ENCODE measurements around the gene MPZL3.
A peak's percentile ranks its signal among the peaks of the same experiment; 100 is the strongest.

The MPZL3 gene

DNA sequence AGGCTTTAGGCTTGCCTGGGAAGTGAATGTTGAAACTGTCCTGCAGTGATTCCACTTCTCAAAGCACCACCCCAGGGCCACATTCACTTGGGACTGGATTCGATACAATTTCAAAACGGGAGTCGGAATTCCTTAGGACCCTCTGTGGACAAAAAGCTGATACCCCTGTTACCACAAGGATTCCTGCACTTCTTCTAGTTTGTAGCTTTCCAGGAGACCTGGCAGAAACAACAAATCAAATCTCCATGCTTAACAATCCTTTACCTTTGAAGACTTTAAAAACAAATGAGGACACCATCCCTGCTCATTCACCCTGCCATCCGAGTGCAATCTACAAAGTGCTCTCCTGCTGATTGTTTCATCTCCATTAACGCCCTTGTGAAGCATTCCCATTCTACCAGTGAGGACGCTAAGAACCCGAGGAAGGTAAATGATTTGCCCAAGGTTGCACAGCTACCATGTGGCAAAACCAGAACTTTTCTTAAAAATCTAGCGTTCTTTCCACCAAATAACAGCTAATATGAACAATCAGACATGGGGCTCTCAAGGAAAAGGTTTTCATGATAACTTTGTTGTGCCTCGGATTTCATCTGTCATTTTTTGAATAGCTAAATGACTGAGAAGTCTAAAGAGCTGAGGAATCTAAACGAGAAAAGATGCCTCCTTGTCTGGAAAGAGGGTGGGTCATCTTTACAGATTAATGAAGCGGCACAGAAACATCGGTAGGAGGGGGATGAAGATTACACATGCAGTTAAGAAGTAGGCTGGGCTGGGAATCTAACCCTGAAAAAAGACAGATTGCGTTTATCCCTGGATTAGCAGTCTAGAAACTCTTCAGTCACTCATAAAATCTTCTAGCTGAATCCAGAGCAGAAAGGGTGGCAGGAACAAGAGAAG is 12.7 kb upstream of the MPZL3 start:
- DNase-seq, result no peak

DNA sequence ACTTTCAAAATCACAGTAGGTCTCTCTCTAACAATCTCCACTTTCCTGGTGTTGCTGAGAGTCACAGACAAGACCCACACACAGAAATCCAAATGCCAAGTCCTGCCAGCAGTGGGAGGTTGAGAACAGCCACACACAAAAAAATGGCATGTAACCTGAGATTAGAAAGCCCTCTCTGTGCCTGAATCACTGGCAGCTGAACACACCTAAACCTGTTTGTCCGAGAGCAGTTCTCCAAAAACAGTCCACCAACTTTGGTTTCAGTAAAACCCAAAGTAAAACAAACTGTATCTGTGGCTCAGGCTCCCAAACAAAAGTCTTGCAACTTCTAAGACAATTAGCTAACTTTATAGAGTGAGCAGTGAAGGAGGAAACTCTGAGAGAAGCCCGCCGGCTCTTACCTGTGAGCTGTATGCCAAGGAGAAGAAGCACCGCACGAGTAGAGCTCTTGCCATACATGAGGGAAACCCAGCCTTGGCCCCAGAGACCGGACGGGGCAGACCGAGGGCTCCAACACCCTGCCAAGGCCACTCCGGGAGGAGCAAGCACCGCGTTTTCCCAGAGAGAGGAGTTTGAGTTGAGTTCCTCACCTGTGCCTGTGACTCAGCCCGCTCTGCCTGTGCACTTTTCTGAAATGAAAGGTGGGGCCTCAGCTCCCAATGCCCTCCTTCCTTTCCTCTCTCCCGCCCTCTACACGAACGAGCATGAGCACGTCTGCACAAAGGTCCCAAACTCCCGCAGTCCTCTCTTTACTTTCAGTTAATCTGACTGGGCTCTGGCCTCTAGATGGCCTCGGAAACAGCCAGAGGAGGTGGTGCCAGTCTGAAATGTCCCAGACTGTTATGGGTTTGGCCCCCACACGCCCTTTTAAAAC is 11.8 kb upstream of the MPZL3 start, which contains the start of gene MPZL2:
TSS of gene MPZL2 (minus strand) at position 603 of the 874 bp plus-strand sequence. CDS start at position 459, 144 bp downstream.
- peak; percentile 46 for DNase-seq

DNA sequence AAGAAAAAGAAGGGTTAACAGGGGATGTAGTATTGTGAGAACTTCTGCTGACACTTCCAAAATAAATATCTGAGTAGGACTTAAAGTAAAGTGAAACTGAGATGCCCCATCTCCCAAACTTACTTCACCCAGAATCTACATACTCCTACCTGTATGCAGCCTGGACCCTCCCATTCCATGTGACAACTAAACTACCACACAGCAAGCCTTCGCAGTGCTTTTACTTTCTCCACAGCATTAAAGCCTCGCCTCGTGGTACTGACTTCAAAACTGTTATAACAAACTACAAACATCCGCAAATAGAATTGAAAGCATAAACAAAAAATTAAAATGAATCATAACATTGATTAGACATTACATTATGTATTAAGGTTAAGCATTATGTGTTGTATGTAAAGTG is 10.9 kb upstream of the MPZL3 start:
- DNase-seq, result no peak

DNA sequence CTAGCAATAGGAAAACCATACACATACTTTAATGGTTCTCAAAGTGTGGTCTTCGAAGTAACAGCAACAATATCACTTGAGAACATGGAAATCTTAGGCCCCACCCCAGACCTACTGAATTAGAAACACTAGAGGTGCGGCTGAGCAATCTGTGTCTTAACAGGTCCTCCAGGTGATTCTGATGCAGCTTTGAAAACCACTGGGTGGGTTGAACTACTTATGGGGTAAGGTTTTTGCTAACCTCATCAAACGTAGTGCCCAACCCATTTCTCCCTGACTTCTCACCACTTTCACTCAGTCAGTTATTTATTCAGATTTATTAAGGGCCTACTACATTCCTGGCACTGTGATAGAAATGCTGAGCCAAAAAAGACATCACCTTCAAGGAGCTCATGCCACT is 8.2 kb upstream of the MPZL3 start:
- no peak for DNase-seq

- DNase-seq, result no peak
These were observed 7.0 kb upstream of the MPZL3 start for GRCh38 chr11:118259138-118259537.

- DNase-seq, result no peak
These were observed 6.2 kb upstream of the MPZL3 start for GRCh38 chr11:118258410-118258809.

- no peak for DNase-seq
These were observed 523 bp upstream of the MPZL3 start for GRCh38 chr11:118252688-118253087.

- no peak for DNase-seq
These were observed 5.1 kb downstream of the MPZL3 start for GRCh38 chr11:118247041-118247440.

GRCh38 chr11:118245936-118246562 is 6.1 kb downstream of the MPZL3 start:
- DNase-seq, result no peak

DNA sequence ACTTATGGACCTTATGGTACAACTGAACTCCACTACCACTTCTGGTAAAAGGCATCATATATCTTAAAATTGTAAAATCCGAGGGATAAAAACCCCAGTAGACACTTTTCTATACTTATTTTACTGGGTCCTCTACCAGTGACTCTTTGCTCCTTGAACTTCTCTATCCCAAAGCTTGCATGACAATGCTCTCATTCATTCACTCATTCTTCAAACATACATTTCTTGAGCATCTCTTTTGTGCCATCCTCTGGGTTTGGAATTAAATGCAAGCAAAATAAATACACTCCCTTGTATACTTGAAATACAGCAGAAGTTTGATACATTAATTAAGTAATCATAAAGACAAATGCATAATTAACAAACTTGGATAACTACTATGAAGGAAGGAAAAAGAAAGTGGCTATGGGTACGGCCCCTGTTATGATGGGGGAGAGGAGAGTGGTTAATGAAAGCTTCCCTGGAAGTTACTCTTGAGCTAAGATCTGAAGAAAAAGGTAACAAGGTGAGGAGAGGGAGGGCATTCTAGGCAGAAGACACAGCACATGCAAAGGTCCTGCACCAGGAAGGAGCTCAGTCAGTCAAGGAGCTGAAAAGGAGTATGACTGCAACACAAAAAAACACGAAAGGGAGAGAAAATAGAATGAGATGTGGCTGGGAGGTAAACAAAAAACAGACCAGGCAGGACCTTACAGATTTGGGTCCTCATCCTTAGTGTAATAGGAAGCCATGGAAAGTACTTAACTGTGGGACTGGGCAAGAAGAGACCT is 8.0 kb downstream of the MPZL3 start:
- no peak for DNase-seq

GRCh38 chr11:118243161-118243560 is 9.0 kb downstream of the MPZL3 start:
- no peak for DNase-seq

GRCh38 chr11:118241764-118242098 is 10.4 kb downstream of the MPZL3 start:
- no peak for DNase-seq

DNA sequence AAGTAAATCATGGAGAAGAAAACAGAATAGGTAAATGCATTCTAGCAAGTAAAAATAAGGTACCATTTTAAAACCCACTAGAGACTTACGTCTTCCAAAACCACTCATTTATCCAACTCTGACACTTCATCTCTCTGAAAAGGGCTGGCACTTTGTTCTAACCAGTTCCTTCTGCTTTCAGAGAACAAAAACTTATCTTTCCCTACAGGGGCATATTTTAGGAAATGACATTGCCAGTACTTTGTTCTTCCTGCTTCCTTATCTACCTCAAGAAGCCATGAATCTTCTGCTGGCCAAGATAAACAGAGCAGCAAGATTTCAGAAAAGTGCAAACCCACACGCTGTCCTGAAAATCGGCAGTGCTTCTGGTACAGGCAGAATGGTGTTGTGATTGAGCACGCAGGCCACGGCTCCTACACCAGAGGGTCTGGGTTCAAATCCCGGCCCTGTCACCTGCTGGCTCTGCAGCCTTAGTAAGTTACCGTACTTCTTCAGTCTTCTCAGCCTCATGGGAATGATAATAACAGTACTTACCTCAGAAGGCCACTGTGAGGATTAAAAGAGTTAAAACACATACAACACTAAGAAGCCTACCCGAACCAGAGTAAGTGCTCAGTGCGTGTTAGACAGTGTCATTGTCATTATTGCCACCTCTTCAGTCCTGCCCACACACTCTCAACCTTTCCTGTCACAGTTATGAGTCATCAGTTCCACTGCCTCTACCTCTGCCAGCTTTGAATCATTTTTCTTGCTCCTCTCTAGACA is 11.0 kb downstream of the MPZL3 start:
- no peak for DNase-seq

- no peak for DNase-seq
These were observed 12.5 kb downstream of the MPZL3 start for GRCh38 chr11:118239509-118240205.

GRCh38 chr11:118238929-118239328 is 13.2 kb downstream of the MPZL3 start:
- no peak for DNase-seq

DNA sequence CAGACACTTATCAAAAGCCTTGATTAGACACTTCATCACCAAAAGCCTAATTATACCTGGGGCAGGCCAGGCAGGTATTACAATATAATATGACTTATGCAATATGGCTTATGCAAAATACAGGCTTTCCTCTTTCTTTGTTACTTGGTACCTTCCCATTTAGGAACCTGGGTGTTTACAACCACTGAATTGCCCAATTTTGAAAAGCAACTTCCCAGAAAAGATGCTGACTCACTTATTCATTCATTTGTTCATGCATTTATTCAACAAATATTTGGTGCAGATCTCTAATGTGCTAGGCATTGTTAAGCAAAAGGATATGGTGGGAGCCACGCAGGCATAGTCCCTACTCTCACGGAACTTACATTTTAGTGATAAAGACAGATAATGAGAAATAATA is 13.7 kb downstream of the MPZL3 start:
- DNase-seq, result no peak

GRCh38 chr11:118236170-118236569 is 16.0 kb downstream of the MPZL3 start:
- no peak for DNase-seq

DNA sequence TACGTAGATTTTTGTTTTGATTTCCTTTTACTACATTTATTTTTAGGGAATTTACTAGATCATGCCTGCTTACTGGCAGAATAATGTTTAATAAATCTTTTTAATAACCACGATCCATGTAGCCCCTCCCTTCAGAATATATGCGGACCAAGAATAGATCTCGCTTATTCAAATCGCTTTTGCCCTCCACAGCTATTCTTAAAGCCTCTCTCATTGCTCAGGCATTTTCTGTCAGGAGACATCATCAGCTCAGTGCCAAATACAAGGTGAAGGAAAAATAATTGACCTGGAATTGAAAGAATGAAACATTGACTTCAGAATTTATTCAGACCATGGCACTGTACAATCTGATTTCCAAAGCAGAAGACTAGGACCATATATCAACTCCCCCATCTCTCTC is 17.3 kb downstream of the MPZL3 start:
- DNase-seq, result no peak

- no peak for DNase-seq
These were observed 18.3 kb downstream of the MPZL3 start for GRCh38 chr11:118233850-118234249.

DNA sequence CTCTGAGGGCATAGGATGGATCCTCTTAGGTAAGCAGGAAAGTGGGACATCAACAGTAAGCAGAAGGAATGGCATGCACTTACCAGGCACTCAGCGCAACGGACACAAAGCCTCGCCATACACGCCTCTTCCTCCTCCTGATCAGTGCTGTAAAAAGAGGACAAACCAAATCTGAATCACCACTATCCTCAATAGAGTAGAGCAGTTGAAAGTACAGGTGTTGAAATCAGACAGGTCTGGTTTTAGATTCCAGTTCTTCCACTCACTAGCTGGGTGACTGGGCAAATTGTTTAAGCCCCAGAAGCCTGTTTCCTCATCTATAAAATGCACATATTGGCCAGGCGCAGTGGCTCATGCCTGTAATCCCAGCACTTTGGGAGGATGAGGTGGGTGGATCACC is 18.8 kb downstream of the MPZL3 start:
- no peak for DNase-seq

DNA sequence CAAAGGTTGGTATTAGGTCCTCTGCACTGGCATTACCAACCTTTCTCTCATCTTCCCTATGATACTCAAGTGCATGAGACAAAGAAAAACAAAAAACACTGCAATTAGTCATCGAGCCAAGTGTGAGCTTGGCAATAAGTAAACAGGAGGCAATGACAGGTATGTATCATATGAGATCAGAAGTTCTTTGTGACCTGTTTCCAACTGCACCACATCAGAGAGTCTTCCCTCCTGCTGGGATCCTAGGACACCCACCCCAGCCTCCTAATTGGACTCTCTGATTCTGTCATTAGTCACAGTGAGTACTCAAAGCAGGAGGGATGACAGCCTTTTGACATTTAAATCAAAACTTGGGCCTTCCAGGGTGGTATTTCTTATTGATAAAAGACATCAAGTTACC is 19.5 kb downstream of the MPZL3 start:
- DNase-seq, result no peak
